Myocyte (in vitro differentiated cells): Measurements from ENCODE around the gene WWTR1. TPM values are rescaled to one million over a fixed set of nuclear protein-coding genes. Genes with fewer than 3 reads are reported as not detected.

Source experiments
- DNase-seq: peaks from one replicate; pipeline ENCODE4 v3.0.0-alpha.2; 2012; ENCODE audit warnings: low read depth
- total RNA-seq: library from RNA; depleted of rRNA; stranded (reverse); fragments of >200 nt; gene quantifications from 2 replicates; pipeline ENCODE4 v1.2.3, GENCODE V29; 2014

The WWTR1 gene
- total RNA-seq, 1 donor from 2014 or later, result 259 TPM

GRCh38 chr3:149474250-149474817 is 183.5 kb downstream of the WWTR1 start, which contains the start of gene TM4SF4:
TSS of gene TM4SF4 (plus strand) at chr3:149474697. CDS start at chr3:149474878, 181 bp downstream.
- no peak for DNase-seq

- peak; percentile 100 for DNase-seq
Observed at GRCh38 chr3:149473357-149474249, 184.2 kb downstream of the WWTR1 start.

DNA sequence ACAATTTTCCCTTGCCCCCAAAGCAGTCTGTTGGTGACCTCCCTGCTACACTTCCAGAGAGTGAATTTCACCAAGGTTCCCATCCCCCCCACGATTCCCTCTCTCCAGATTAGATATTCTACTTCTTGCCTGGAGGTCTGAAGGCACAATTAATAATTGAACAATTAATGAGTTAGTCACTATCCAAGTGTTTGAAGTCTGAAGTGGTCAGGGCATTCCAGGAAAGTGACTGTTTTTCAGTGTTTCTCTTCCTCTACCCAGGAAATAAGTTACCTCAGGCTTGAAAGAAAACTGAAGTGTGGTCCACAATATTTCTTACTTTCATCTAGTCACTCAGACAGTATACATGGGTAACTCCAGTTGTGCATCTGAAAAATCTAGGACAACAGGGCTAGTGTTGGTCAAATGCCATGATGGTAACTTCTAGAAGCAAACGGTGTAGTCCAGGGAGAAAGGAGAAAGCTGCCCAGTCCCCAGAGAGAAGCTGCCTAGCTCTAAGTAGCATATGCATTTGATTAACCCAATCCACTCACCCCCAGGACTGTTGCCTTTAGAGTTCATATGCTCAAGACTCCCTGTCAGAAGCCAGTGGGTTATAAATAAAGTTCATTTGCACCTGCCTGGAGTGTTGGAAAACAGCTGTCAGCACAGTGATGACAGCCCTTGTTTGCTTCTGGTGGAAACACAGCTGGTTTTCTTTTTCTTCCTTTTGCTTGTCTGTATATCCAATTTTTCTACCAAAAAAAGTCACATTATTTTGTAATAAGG is 185.6 kb downstream of the WWTR1 start:
- peak; percentile 95 for DNase-seq

GRCh38 chr3:149470381-149470780 is 187.4 kb downstream of the WWTR1 start:
- DNase-seq, result no peak

- no peak for DNase-seq
Observed at GRCh38 chr3:149468504-149469212, 189.2 kb downstream of the WWTR1 start.

Other genes starting within 250 kb of the WWTR1 start
- 0.21 and 0.47 TPM in 2 replicates for gene TM4SF4, start 183.3 kb downstream of the WWTR1 start, total RNA-seq
- 32.9 and 37.3 TPM in 2 replicates for gene COMMD2, start 94.5 kb upstream of the WWTR1 start, total RNA-seq
- not detected in 2 replicates for gene ANKUB1, start 134.5 kb upstream of the WWTR1 start, total RNA-seq
- 31.2 and 36.6 TPM in 2 replicates for gene RNF13, start 155.2 kb upstream of the WWTR1 start, total RNA-seq